ENCODE results near the gene PGBD2.
A peak's percentile ranks its signal among the peaks of the same experiment; 100 is the strongest.

PGBD2 gene

DNA sequence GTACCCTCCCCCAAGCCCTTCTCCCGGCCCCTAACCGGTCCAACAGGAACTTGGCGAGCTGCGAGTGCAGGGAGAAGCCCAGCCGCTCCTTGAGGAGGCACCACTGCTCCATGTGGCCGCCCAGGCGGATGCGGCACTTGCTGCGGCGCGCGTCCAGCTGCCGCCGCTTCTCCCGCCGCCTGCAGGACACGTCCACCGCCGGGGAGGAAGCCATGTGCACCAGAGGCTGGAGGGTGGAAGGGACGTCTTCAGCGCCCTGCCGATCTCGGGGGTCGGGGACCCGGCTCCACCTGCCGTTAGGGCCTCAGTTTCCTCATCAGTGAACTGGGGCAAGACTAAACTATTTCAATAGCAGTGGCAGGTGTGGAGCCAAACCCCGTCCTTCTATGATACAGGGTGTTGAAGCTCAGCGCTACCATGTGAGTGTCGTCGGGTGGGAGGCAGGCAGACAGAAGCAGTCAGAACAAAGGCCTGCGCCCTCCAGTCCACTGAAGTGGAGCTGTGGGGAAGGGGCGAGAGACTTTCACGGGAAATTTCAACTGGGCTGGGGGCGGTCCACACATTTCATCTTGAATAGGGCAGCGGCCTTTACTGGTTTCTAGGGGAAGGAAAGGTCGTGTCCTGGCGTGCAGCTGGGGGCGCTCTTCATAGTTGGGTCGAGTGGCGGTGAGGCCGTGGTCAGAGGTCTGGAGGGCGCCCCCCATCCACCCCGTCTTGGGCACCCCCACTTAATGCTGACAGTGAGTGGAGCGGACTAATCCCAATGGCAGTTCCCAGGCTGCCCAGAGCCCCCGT lies 47.7 kb upstream of the PGBD2 start:
- TF ChIP-seq POLR2AphosphoS5 (IDR thresholded peaks at IDR 0.05; ENCODE audit: low read depth) (peak; percentile 44; the same call in 1 of the 2 replicates), SPI1 (IDR thresholded peaks at IDR 0.05; ENCODE audit: borderline replicate concordance, low read depth) (no peak)
- TF ChIP-seq, protein P1, sequence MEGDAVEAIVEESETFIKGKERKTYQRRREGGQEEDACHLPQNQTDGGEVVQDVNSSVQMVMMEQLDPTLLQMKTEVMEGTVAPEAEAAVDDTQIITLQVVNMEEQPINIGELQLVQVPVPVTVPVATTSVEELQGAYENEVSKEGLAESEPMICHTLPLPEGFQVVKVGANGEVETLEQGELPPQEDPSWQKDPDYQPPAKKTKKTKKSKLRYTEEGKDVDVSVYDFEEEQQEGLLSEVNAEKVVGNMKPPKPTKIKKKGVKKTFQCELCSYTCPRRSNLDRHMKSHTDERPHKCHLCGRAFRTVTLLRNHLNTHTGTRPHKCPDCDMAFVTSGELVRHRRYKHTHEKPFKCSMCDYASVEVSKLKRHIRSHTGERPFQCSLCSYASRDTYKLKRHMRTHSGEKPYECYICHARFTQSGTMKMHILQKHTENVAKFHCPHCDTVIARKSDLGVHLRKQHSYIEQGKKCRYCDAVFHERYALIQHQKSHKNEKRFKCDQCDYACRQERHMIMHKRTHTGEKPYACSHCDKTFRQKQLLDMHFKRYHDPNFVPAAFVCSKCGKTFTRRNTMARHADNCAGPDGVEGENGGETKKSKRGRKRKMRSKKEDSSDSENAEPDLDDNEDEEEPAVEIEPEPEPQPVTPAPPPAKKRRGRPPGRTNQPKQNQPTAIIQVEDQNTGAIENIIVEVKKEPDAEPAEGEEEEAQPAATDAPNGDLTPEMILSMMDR (IDR thresholded peaks at IDR 0.05; ENCODE audit: insufficient read depth, low read length) = peak; percentile 45
- TF ChIP-seq, protein P2, sequence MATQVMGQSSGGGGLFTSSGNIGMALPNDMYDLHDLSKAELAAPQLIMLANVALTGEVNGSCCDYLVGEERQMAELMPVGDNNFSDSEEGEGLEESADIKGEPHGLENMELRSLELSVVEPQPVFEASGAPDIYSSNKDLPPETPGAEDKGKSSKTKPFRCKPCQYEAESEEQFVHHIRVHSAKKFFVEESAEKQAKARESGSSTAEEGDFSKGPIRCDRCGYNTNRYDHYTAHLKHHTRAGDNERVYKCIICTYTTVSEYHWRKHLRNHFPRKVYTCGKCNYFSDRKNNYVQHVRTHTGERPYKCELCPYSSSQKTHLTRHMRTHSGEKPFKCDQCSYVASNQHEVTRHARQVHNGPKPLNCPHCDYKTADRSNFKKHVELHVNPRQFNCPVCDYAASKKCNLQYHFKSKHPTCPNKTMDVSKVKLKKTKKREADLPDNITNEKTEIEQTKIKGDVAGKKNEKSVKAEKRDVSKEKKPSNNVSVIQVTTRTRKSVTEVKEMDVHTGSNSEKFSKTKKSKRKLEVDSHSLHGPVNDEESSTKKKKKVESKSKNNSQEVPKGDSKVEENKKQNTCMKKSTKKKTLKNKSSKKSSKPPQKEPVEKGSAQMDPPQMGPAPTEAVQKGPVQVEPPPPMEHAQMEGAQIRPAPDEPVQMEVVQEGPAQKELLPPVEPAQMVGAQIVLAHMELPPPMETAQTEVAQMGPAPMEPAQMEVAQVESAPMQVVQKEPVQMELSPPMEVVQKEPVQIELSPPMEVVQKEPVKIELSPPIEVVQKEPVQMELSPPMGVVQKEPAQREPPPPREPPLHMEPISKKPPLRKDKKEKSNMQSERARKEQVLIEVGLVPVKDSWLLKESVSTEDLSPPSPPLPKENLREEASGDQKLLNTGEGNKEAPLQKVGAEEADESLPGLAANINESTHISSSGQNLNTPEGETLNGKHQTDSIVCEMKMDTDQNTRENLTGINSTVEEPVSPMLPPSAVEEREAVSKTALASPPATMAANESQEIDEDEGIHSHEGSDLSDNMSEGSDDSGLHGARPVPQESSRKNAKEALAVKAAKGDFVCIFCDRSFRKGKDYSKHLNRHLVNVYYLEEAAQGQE (IDR thresholded peaks at IDR 0.05; ENCODE audit: insufficient replicate concordance, low read depth) = peak; percentile 35
- H3K27me3 ChIP-seq (ENCODE audit: insufficient read depth, poor library complexity, severe bottlenecking) = no peaks in the 10 kb centered on the region
- peak overlapping the region; percentile 55 for H3K4me3 ChIP-seq (replicated peaks; ENCODE audit: insufficient read depth, low read length)
- peak overlapping the region; percentile 90 for H3K27ac ChIP-seq (replicated peaks)
- DNase-seq (ENCODE audit: low read depth in 1 of 2, low spot score in 1 of 2) = peak in 1 of 2 experiments; percentile 61

DNA sequence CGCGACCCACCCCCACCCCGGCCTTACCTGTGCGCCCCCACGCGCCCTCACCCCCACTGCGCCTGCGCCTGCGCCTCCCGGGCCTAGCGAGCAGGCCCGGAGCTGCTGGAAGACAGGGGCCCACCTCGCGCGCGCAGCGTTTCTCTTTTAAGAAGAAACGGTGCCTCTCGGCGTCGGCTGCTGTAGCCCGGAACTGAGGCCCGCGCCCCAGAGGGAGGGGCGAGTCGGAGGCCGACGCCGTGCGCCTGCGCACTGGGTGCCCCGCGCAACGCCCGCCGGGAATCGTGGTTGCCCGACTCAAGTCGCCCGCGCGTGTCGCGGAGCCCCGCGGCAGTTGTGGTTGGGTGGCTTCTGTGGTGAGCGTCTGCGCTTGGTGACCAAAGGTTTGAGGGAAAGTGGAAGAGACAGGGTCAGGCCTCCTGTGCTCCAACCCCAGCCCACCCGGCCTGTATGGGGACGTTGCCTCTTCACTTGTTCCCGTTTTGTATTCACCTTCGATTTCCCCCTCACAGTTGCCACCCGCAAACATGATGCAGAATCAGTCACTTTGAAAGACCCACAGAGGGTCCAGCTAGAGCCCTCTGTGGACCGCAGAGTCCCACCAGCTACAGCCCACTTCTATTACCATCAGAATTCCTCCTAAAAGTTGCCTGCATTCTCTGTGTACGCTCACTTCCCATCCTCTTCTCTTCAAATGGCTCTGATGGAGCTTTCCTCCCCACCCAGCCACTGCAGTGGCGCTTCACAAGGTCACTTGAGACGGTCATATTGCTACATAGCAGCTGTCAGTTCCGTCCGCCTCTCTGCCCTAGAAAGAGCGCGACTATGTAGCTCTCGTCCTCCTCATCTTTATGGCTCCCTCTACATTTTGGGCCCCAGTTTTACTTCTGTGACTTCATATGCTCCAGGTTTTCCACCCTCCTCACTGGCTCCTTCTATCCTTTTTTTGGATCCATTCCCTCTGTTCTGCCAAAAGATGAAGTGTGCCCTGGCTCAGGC lies 46.8 kb upstream of the PGBD2 start, which contains the start of gene ZNF692:
TSS of gene ZNF692 (minus strand) at position 195 of the 999 bp plus-strand sequence. CDS start 776 bp downstream, outside the sequence.
- peak within 1 kb of the TSS; percentile 55 for H3K4me3 ChIP-seq (replicated peaks; ENCODE audit: insufficient read depth, low read length)
- DNase-seq (ENCODE audit: low read depth in 1 of 2, low spot score in 1 of 2) = peak; percentile 95 to 98
- H3K27me3 ChIP-seq (ENCODE audit: insufficient read depth, poor library complexity, severe bottlenecking) = no peaks in the 10 kb centered on the region
- H3K27ac ChIP-seq (replicated peaks) = peak within 1 kb of the TSS; percentile 90
- TF ChIP-seq, protein P1 (IDR thresholded peaks at IDR 0.05; ENCODE audit: insufficient read depth, low read length) = no peak
- TF ChIP-seq, protein P2 (IDR thresholded peaks at IDR 0.05; ENCODE audit: insufficient replicate concordance, low read depth) = no peak
- TF ChIP-seq GABPA (IDR thresholded peaks at IDR 0.05; ENCODE audit: low read depth) (no peak), SPI1 (IDR thresholded peaks at IDR 0.05; ENCODE audit: borderline replicate concordance, low read depth) (peak; percentile 1; the same call in 1 of the 2 replicates), POLR2AphosphoS5 (IDR thresholded peaks at IDR 0.05; ENCODE audit: low read depth) (peak; percentile 96)

DNA sequence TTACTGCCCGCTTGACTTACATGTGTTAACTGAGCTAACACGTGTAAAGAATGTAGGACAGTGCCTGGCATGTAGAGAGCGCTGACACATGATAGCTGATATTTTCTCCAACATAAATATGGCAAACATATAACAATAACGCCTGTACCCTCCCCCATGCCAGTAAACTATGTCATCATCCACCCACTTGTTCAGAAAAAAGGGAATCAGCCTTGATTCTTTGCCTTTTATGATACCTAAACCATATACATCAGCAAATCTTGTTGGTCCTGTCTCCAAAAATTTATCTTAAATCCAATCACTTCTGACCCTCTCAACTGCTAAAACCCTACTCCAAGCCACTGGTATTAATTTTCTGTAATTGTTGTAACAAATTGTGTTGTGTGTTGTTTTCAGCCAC lies 46.0 kb upstream of the PGBD2 start:
- H3K4me3 ChIP-seq (replicated peaks; ENCODE audit: insufficient read depth, low read length) = no peak overlapping the region
- TF ChIP-seq, protein P1 (IDR thresholded peaks at IDR 0.05; ENCODE audit: insufficient read depth, low read length) = no peak
- no peak for TF ChIP-seq SPI1 (IDR thresholded peaks at IDR 0.05; ENCODE audit: borderline replicate concordance, low read depth)
- TF ChIP-seq POLR2AphosphoS5 (IDR thresholded peaks at IDR 0.05; ENCODE audit: low read depth) = no peak
- no peak for DNase-seq (ENCODE audit: low read depth in 1 of 2, low spot score in 1 of 2)
- peak overlapping the region; percentile 90 for H3K27ac ChIP-seq (replicated peaks)
- H3K27me3 ChIP-seq (ENCODE audit: insufficient read depth, poor library complexity, severe bottlenecking) = no peaks in the 10 kb centered on the region

Measured in HL-60 (cell line).